Loucy (cell line): ENCODE results near the gene MICALL1.

ENCODE experiments used
- H2AFZ ChIP-seq: fragments of 200-600 bp; sonication (generic); 2 replicates; pipeline ENCODE4 v1.6.0; 2016; ENCODE audit warnings: antibody characterized with exemption, mild to moderate bottlenecking, low read length, moderate library complexity
- H3F3A ChIP-seq: fragments of 200-600 bp; 2 replicates; pipeline ENCODE4 v1.6.0; 2016; ENCODE audit warnings: antibody characterized with exemption, low read depth, mild to moderate bottlenecking
- H3K27me3 ChIP-seq: fragments of 200-600 bp; sonication (generic); 2 replicates; pipeline ENCODE4 v1.6.1; 2014; ENCODE audit warnings: low read length, mild to moderate bottlenecking; ENCODE audit not compliant: insufficient read depth, poor library complexity, severe bottlenecking
- H3K36me3 ChIP-seq: fragments of 200-600 bp; sonication (generic); 2 replicates; pipeline ENCODE4 v1.6.1; 2016; ENCODE audit warnings: low read length; ENCODE audit not compliant: insufficient read depth
- H3K4me1 ChIP-seq: fragments of 200-600 bp; sonication (generic); 2 replicates; pipeline ENCODE4 v1.5.1; 2014; ENCODE audit warnings: low read length, mild to moderate bottlenecking; ENCODE audit not compliant: insufficient read depth, poor library complexity, severe bottlenecking
- H3K4me2 ChIP-seq: fragments of 200-600 bp; sonication (generic); 2 replicates; pipeline ENCODE4 v1.6.0; 2014; ENCODE audit warnings: antibody characterized with exemption, low read length, low read depth, mild to moderate bottlenecking; ENCODE audit not compliant: poor library complexity, severe bottlenecking
- H3K4me3 ChIP-seq: fragments of 200-600 bp; sonication (generic); 2 replicates; pipeline ENCODE4 v1.5.1; 2014; ENCODE audit warnings: low read length, mild to moderate bottlenecking, mixed read lengths; ENCODE audit not compliant: poor library complexity, severe bottlenecking
- H3K79me2 ChIP-seq: fragments of 200-600 bp; sonication (generic); 2 replicates; pipeline ENCODE4 v1.6.1; 2014; ENCODE audit warnings: low read length; ENCODE audit not compliant: insufficient read depth
- H3K9ac ChIP-seq: fragments of 200-600 bp; sonication (generic); 2 replicates; pipeline ENCODE4 v1.6.0; 2014; ENCODE audit warnings: mild to moderate bottlenecking, low read depth, low read length, moderate library complexity; ENCODE audit not compliant: poor library complexity, severe bottlenecking
- H3K9me2 ChIP-seq: fragments of 200-600 bp; sonication (generic); replicated peaks from 2 replicates; pipeline ENCODE4 v1.6.1; 2016; ENCODE audit warnings: low read depth, low read length, mixed read lengths
- H3K9me3 ChIP-seq: fragments of 200-600 bp; sonication (generic); 2 replicates; pipeline ENCODE4 v1.6.1; 2014; ENCODE audit warnings: mild to moderate bottlenecking, antibody characterized with exemption, low read length, low read depth; ENCODE audit not compliant: insufficient read depth
- H4K20me1 ChIP-seq: fragments of 200-600 bp; sonication (generic); 2 replicates; pipeline ENCODE4 v1.6.0; 2014; ENCODE audit warnings: antibody characterized with exemption, low read length, mild to moderate bottlenecking; ENCODE audit not compliant: insufficient read depth, poor library complexity, severe bottlenecking
- CTCF ChIP-seq: fragments of 200-600 bp; sonication (generic); conservative IDR thresholded peaks from 2 replicates; pipeline ENCODE4 v1.5.1; 2014; ENCODE audit warnings: mild to moderate bottlenecking, antibody characterized with exemption, low read length
- EZH2phosphoT487 ChIP-seq: fragments of 200-600 bp; IDR thresholded peaks from 2 replicates; pipeline ENCODE4 v1.6.1; 2018; ENCODE audit warnings: antibody characterized with exemption, mild to moderate bottlenecking, moderate library complexity, borderline replicate concordance

MICALL1 gene

GRCh38 chr22:37991731-37992442, 85.8 kb downstream of the MICALL1 start:
- Histone ChIP-seq H3K4me1 (peaks cover 37% of the 10 kb centered on the region), H4K20me1 (no peaks in the 10 kb centered on the region), H3K4me2 (no peak overlapping the region), H3K4me3 (no peak overlapping the region), H3K9me3 (no peaks in the 10 kb centered on the region), H3K36me3 (no peaks in the 10 kb centered on the region), H3K9ac (no peak overlapping the region), H2AFZ (no peak overlapping the region), H3K9me2 (no peaks in the 10 kb centered on the region), H3K79me2 (no peaks in the 10 kb centered on the region), H3F3A (no peaks in the 10 kb centered on the region; the same call in 1 of the 2 replicates), H3K27me3 (no peaks in the 10 kb centered on the region)
- TF ChIP-seq EZH2phosphoT487 (no peak), CTCF (no peak)
